H1 (cell line): ENCODE data around the gene PSMD6. TPM values are rescaled to one million over a fixed set of nuclear protein-coding genes. Genes with fewer than 3 reads are reported as not detected.

ENCODE experiments used
- CBX5 ChIP-seq: fragments of 300-800, 300-1000 bp; sonication (generic); IDR thresholded peaks from 2 replicates; pipeline ENCODE4 v1.7.1; 2016; ENCODE audit warnings: antibody characterized with exemption, low read length, low read depth
- RAD21 ChIP-seq, 2 experiments: IDR thresholded peaks in 1 of 2; conservative IDR thresholded peaks in 1 of 2; 2 replicates each; pipeline ENCODE4 v1.6.1; 2011; ENCODE audit warnings: low read depth in 2 of 2, low read length in 2 of 2, improper control_type of control experiment in 1 of 2, inconsistent platforms in 1 of 2, mild to moderate bottlenecking in 1 of 2, moderate library complexity in 1 of 2
- RXRA ChIP-seq: IDR thresholded peaks from 2 replicates; pipeline ENCODE4 v1.6.1; 2011; ENCODE audit warnings: low read depth, mild to moderate bottlenecking, low read length, moderate library complexity; ENCODE audit not compliant: insufficient read depth
- SP2 ChIP-seq: IDR thresholded peaks from 2 replicates; pipeline ENCODE4 v1.6.1; 2012; ENCODE audit warnings: mild to moderate bottlenecking, low read length, inconsistent platforms
- SRF ChIP-seq: IDR thresholded peaks from 2 replicates; pipeline ENCODE4 v1.6.1; 2011; ENCODE audit warnings: mild to moderate bottlenecking, low read depth, low read length, moderate library complexity
- TEAD4 ChIP-seq: IDR thresholded peaks from 2 replicates; pipeline ENCODE4 v1.6.1; 2012; ENCODE audit warnings: low read depth, low read length, inconsistent platforms, mixed read lengths
- polyA plus RNA-seq, 7 experiments: library from polyadenylated mRNA; depleted of rRNA in 3 of 7; stranded (reverse) in 5 of 7; unstranded in 2 of 7; fragments of >200 nt in 5 of 7; fragments of 200-250 nt in 2 of 7; gene quantifications; 1 replicate in 5 of 7; 2 replicates in 1 of 7; 4 replicates in 1 of 7; pipeline versions ENCODE4 v1.2.1 to v1.2.3, GENCODE V29; 2011 to 2013; ENCODE audit warnings: missing spikeins in 2 of 7, mixed read lengths in 2 of 7
- total RNA-seq: library from RNA; stranded (reverse); fragmentation: NEBNext Ultra II Directional; extraction: Animal tissue kit (Norgen Biotek cat#: 25700); gene quantifications from 2 replicates; pipeline ENCODE4 v1.2.1, GENCODE V29; 2021

PSMD6 gene
- total and polyA plus RNA-seq, 2 of the 8 experiments (the other 6 are each of a cell fraction or from before 2014, with no cell fraction given): 43.7 to 104 TPM

- TF ChIP-seq TEAD4 (no peak), SRF (no peak), SP2 (no peak), CBX5 (no peak), RXRA (no peak), RAD21 (IDR thresholded peaks at IDR 0.05 in 1 of 2, conservative IDR thresholded peaks at IDR 0.05 in 1 of 2; ENCODE audit: low read depth in 2 of 2, low read length in 2 of 2) (no peak)
- TF ChIP-seq, all 59 proteins: peak for 0
These were observed 31.2 kb upstream of the PSMD6 start (continued) for GRCh38 chr3:64054488-64054887.
